Neuronal stem cell (in vitro differentiated cells): ENCODE results near the gene TBL1Y.

ENCODE experiments used
- DNase-seq: peaks from one replicate; pipeline ENCODE4 v3.0.0-alpha.2; 2013; ENCODE audit warnings: low spot score
- H2AFZ ChIP-seq: one replicate; pipeline ENCODE4 v1.6.1; 2013; ENCODE audit warnings: mild to moderate bottlenecking, low read length, inconsistent platforms
- H2AK5ac ChIP-seq: 2 replicates; pipeline ENCODE4 v1.6.1; 2013; ENCODE audit warnings: low read depth, mild to moderate bottlenecking, inconsistent platforms, low read length, moderate library complexity, mixed read lengths
- H2BK120ac ChIP-seq: 2 replicates; pipeline ENCODE4 v1.6.1; 2013; ENCODE audit warnings: low read depth, mild to moderate bottlenecking, inconsistent platforms, low read length, moderate library complexity, mixed read lengths
- H2BK12ac ChIP-seq: one replicate; pipeline ENCODE4 v1.6.1; 2013; ENCODE audit warnings: low read length, inconsistent platforms
- H2BK15ac ChIP-seq: 2 replicates; pipeline ENCODE4 v1.6.1; 2013; ENCODE audit warnings: mild to moderate bottlenecking, low read length, inconsistent platforms, mixed read lengths
- H2BK5ac ChIP-seq: one replicate; pipeline ENCODE4 v1.6.1; 2013; ENCODE audit warnings: inconsistent platforms, mild to moderate bottlenecking, low read length, moderate library complexity
- H3K14ac ChIP-seq: one replicate; pipeline ENCODE4 v1.6.1; 2013; ENCODE audit warnings: low read length, inconsistent platforms
- H3K18ac ChIP-seq: 2 replicates; pipeline ENCODE4 v1.6.1; 2013; ENCODE audit warnings: low read length, inconsistent platforms
- H3K23ac ChIP-seq: 2 replicates; pipeline ENCODE4 v1.6.1; 2013; ENCODE audit warnings: low read depth, mild to moderate bottlenecking, mixed read lengths, low read length, inconsistent platforms; ENCODE audit not compliant: poor library complexity
- H3K27ac ChIP-seq: replicated peaks from 3 replicates; pipeline ENCODE4 v1.5.1; 2013; ENCODE audit warnings: low read length, inconsistent platforms
- H3K27me3 ChIP-seq, 3 experiments: 2 replicates each; pipeline ENCODE4 v1.6.1; 2013; ENCODE audit warnings: low read length in 3 of 3, mild to moderate bottlenecking in 2 of 3, inconsistent platforms in 1 of 3, low read depth in 1 of 3, mixed read lengths in 1 of 3, moderate library complexity in 1 of 3; ENCODE audit not compliant: control insufficient read depth in 3 of 3, insufficient read depth in 3 of 3
- H3K36me3 ChIP-seq, 2 donors: replicated peaks in 1 of 2; 2 replicates each; pipeline ENCODE4 v1.6.1; 2013; ENCODE audit warnings: low read length in 2 of 2; ENCODE audit not compliant: control insufficient read depth in 2 of 2, insufficient read depth in 2 of 2
- H3K4ac ChIP-seq: 2 replicates; pipeline ENCODE4 v1.6.1; 2013; ENCODE audit warnings: inconsistent platforms, mild to moderate bottlenecking, low read length, moderate library complexity
- H3K4me1 ChIP-seq, 2 donors: 1 replicate in 1 of 2; 2 replicates in 1 of 2; pipeline ENCODE4 v1.6.1; 2013; ENCODE audit warnings: low read length in 2 of 2, low read depth in 1 of 2; ENCODE audit not compliant: control insufficient read depth in 2 of 2, insufficient read depth in 1 of 2
- H3K4me2 ChIP-seq: one replicate; pipeline ENCODE4 v1.6.1; 2013; ENCODE audit warnings: mild to moderate bottlenecking, low read length, inconsistent platforms; ENCODE audit not compliant: insufficient read depth, poor library complexity, severe bottlenecking
- H3K4me3 ChIP-seq, 2 donors: 2 replicates each; pipeline ENCODE4 v1.5.1; 2013; ENCODE audit warnings: low read length in 2 of 2, mild to moderate bottlenecking in 2 of 2, inconsistent platforms in 1 of 2, moderate library complexity in 1 of 2
- H3K79me1 ChIP-seq: one replicate; pipeline ENCODE4 v1.6.1; 2013; ENCODE audit warnings: low read depth, mild to moderate bottlenecking, inconsistent platforms, low read length, moderate library complexity
- H3K9ac ChIP-seq: one replicate; pipeline ENCODE4 v1.6.1; 2013; ENCODE audit warnings: mild to moderate bottlenecking, low read depth, low read length, inconsistent platforms; ENCODE audit not compliant: poor library complexity
- H3K9me3 ChIP-seq, 2 donors: replicated peaks in 1 of 2; 2 replicates each; pipeline versions ENCODE3 to v1.6.1; 2013; ENCODE audit warnings: low read length in 2 of 2, mild to moderate bottlenecking in 2 of 2, inconsistent platforms in 1 of 2, low read depth in 1 of 2, mixed read lengths in 1 of 2, moderate library complexity in 1 of 2; ENCODE audit not compliant: control insufficient read depth in 2 of 2, insufficient read depth in 1 of 2
- H4K8ac ChIP-seq: one replicate; pipeline ENCODE4 v1.6.1; 2013; ENCODE audit warnings: low read depth, mild to moderate bottlenecking, inconsistent platforms, low read length, moderate library complexity
- H4K91ac ChIP-seq: one replicate; pipeline ENCODE4 v1.6.1; 2013; ENCODE audit warnings: low read length, low read depth, mild to moderate bottlenecking, inconsistent platforms; ENCODE audit not compliant: poor library complexity
- WGBS, 2 donors: extraction: QIAGEN DNeasy Blood & Tissue Kit; methylation state at CpG; one replicate each; pipeline ENCODE4 v1.1.7; 2013; ENCODE audit warnings: missing lambda C conversion rate in 2 of 2, mixed read lengths in 1 of 2; ENCODE audit not compliant: insufficient read length in 2 of 2, insufficient replicate concordance in 1 of 2; ENCODE audit errors: extremely low coverage in 2 of 2; 5-methylcytosine and 5-hydroxymethylcytosine counted together

TBL1Y gene

DNA sequence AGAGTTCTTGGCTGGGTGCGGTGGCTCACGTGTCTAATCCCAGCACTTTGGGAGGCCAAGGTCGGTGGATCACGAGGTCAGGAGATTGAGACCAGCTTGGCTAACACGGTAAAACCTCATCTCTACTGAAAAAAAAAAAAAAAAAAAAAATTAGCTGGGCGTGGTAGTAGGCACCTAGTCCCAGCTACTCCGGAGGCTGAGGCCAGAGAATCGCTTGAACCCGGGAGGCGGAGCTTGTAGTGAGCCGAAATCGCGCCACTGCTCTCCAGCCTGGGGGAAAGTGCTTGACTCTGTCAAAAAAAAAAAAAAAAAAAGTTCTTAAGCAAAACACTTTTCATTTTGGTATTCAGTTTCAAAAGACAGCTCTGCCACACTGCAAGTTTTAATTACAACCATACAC, 37.9 kb downstream of the TBL1Y start:
- H2AFZ ChIP-seq = no peak overlapping the region
- DNase-seq = no peak
- H2BK120ac ChIP-seq = no peak overlapping the region
- H2BK12ac ChIP-seq = no peak overlapping the region
- H3K36me3 ChIP-seq = no peaks in the 10 kb centered on the region
- H3K18ac ChIP-seq = no peak overlapping the region
- H3K79me1 ChIP-seq = no peaks in the 10 kb centered on the region
- no peak overlapping the region for H4K91ac ChIP-seq
- no peaks in the 10 kb centered on the region for H3K9me3 ChIP-seq
- H3K4me2 ChIP-seq = no peak overlapping the region
- H3K9ac ChIP-seq = no peak overlapping the region
- no peak overlapping the region for H3K14ac ChIP-seq
- no peak overlapping the region for H2AK5ac ChIP-seq
- H4K8ac ChIP-seq = no peak overlapping the region
- WGBS, 2 donors = no CpG with 5 or more reads among the region's 13 CpGs
- H2BK15ac ChIP-seq = no peak overlapping the region
- no peaks in the 10 kb centered on the region for H3K27me3 ChIP-seq
- no peak overlapping the region for H3K27ac ChIP-seq
- no peak overlapping the region for H2BK5ac ChIP-seq
- H3K4me3 ChIP-seq = no peak overlapping the region
- no peak overlapping the region for H3K23ac ChIP-seq
- no peak overlapping the region for H3K4ac ChIP-seq
- H3K4me1 ChIP-seq = no peaks in the 10 kb centered on the region

DNA sequence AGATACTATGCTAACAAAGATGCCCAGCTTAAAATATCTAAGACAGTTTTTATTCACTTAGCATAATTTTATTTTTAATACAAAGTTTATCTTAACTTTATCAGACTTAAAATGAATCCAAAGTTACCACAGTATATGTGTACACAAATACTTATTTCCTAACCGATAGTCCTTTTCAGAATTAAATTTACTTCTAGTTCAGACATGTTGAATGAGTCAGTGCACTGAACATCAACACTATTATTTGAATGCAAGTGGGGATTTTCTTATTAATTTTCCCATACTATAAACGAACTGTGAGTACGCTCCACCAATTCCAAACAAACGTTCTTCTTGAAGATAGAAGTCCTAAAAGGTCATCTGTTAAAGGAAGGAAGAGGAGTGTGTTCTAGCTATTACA, 39.5 kb downstream of the TBL1Y start:
- H3K27ac ChIP-seq = no peak overlapping the region
- no CpG with 5 or more reads among the region's 4 CpGs for WGBS, 2 donors
- H2AFZ ChIP-seq = no peak overlapping the region

DNA sequence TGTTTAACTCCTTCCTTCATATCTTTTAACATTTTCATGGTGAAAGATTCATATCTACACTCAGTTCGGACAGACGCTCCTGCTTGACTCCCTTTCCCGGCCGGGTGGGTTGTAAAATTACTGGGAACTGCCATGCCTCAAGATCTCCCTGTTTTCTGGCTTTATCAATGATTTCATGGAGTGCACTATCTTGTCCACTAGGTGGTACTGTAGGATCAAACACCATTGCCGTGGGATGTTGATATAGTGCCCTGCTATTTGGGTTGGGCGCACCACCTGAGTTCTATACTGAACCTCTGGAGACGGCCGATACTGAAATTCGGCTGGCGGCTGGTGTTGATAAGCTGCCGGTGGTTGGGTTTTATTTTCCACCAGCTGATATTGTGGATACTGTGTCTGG, 54.2 kb downstream of the TBL1Y start:
- no peaks in the 10 kb centered on the region for H3K79me1 ChIP-seq
- H3K23ac ChIP-seq = no peak overlapping the region
- no peak overlapping the region for H2AFZ ChIP-seq
- no peak overlapping the region for H4K8ac ChIP-seq
- WGBS, 2 donors = no CpG with 5 or more reads among the region's 11 CpGs
- peak; percentile 24 for DNase-seq
- H3K4ac ChIP-seq = no peak overlapping the region
- H3K14ac ChIP-seq = no peak overlapping the region
- no peak overlapping the region for H3K4me3 ChIP-seq
- H2BK12ac ChIP-seq = no peak overlapping the region
- no peak overlapping the region for H4K91ac ChIP-seq
- H3K9ac ChIP-seq = no peak overlapping the region
- no peak overlapping the region for H2BK15ac ChIP-seq
- H3K9me3 ChIP-seq = no peaks in the 10 kb centered on the region
- no peak overlapping the region for H2AK5ac ChIP-seq
- H3K18ac ChIP-seq = no peak overlapping the region
- H2BK5ac ChIP-seq = no peak overlapping the region
- H3K27me3 ChIP-seq = no peaks in the 10 kb centered on the region
- H3K27ac ChIP-seq = no peak overlapping the region
- no peak overlapping the region for H2BK120ac ChIP-seq
- H3K4me2 ChIP-seq = no peak overlapping the region
- H3K36me3 ChIP-seq = no peaks in the 10 kb centered on the region
- no peaks in the 10 kb centered on the region for H3K4me1 ChIP-seq

More for the DNA sequence above, 39.5 kb downstream of the TBL1Y start:
- no peak overlapping the region for H4K91ac ChIP-seq
- H3K4me3 ChIP-seq = no peak overlapping the region
- H3K27me3 ChIP-seq = no peaks in the 10 kb centered on the region
- no peak overlapping the region for H4K8ac ChIP-seq
- H3K4me2 ChIP-seq = no peak overlapping the region
- H3K4ac ChIP-seq = no peak overlapping the region
- no peak overlapping the region for H3K18ac ChIP-seq
- no peaks in the 10 kb centered on the region for H3K36me3 ChIP-seq
- H3K4me1 ChIP-seq = no peaks in the 10 kb centered on the region
- H2BK5ac ChIP-seq = no peak overlapping the region
- H2BK120ac ChIP-seq = no peak overlapping the region
- no peak overlapping the region for H2BK12ac ChIP-seq
- no peak overlapping the region for H3K23ac ChIP-seq
- H2BK15ac ChIP-seq = no peak overlapping the region
- no peak overlapping the region for H3K9ac ChIP-seq
- H3K79me1 ChIP-seq = no peaks in the 10 kb centered on the region
- DNase-seq = no peak
- no peak overlapping the region for H2AK5ac ChIP-seq
- no peak overlapping the region for H3K14ac ChIP-seq
- H3K9me3 ChIP-seq = no peaks in the 10 kb centered on the region

DNA sequence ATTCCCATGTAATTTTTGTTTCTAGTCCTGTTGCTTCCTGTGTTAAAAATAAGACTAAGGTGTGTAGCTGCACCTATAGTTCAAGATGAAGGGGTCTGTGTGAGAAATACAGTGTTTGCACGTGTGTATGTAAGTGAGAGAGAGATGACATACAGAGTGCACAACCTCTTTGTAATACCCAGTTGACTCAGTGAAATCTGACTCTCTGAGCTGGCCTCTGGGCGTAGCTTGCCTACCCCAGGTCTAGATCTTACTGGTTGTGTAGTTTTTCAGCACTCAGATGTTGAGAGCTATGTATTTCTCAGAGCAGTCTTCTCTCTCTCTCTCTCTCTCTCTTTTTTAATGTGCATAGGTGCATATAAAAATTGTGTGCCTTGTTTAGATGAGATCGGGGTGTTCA, 56.0 kb downstream of the TBL1Y start:
- H2AK5ac ChIP-seq = no peak overlapping the region
- H3K9ac ChIP-seq = no peak overlapping the region
- whole genome bisulfite sequencing, 2 donors = no CpG with 5 or more reads among the region's 3 CpGs
- H3K4me1 ChIP-seq = no peaks in the 10 kb centered on the region
- no peak overlapping the region for H3K18ac ChIP-seq
- no peaks in the 10 kb centered on the region for H3K36me3 ChIP-seq
- no peak overlapping the region for H4K91ac ChIP-seq
- no peak overlapping the region for H2BK120ac ChIP-seq
- peak; percentile 0 for DNase-seq
- no peak overlapping the region for H2AFZ ChIP-seq
- H3K27ac ChIP-seq = no peak overlapping the region
- no peak overlapping the region for H3K4me2 ChIP-seq
- no peak overlapping the region for H2BK15ac ChIP-seq
- H3K23ac ChIP-seq = no peak overlapping the region
- no peak overlapping the region for H3K14ac ChIP-seq
- H3K4ac ChIP-seq = no peak overlapping the region
- H3K27me3 ChIP-seq = no peaks in the 10 kb centered on the region
- no peaks in the 10 kb centered on the region for H3K79me1 ChIP-seq
- no peak overlapping the region for H2BK5ac ChIP-seq
- H4K8ac ChIP-seq = no peak overlapping the region
- H2BK12ac ChIP-seq = no peak overlapping the region
- H3K4me3 ChIP-seq = no peak overlapping the region
- H3K9me3 ChIP-seq = no peaks in the 10 kb centered on the region
